NT2/D1 (cell line): Measurements from ENCODE around the gene SHROOM4.

Experiments
- DNase-seq: peaks from one replicate; pipeline ENCODE4 v3.0.0-alpha.2; 2011; ENCODE audit warnings: low read depth, low spot score
- H3K27me3 ChIP-seq: 2 replicates; pipeline ENCODE4 v1.6.0; 2011; ENCODE audit warnings: mild to moderate bottlenecking; ENCODE audit not compliant: insufficient read length, insufficient read depth
- H3K36me3 ChIP-seq: 2 replicates; pipeline ENCODE4 v1.6.1; 2011; ENCODE audit warnings: mild to moderate bottlenecking, low read length, mixed read lengths; ENCODE audit not compliant: insufficient read depth, insufficient read length
- H3K4me1 ChIP-seq: 2 replicates; pipeline ENCODE4 v1.5.1; 2011; ENCODE audit not compliant: insufficient read depth, insufficient read length
- H3K4me3 ChIP-seq: 2 replicates; pipeline ENCODE4 v1.5.1; 2011; ENCODE audit warnings: low read depth; ENCODE audit not compliant: insufficient read length
- H3K9ac ChIP-seq: 2 replicates; pipeline ENCODE4 v1.6.0; 2011; ENCODE audit warnings: low read depth; ENCODE audit not compliant: insufficient read length
- H3K9me3 ChIP-seq: 2 replicates; pipeline ENCODE4 v1.5.1; 2011; ENCODE audit warnings: mild to moderate bottlenecking, low read length; ENCODE audit not compliant: insufficient read depth
- SUZ12 ChIP-seq: IDR thresholded peaks from 2 replicates; pipeline ENCODE4 v1.6.1; 2011; ENCODE audit not compliant: insufficient read length, insufficient read depth; ENCODE audit errors: extremely low read depth
- YY1 ChIP-seq: IDR thresholded peaks from 2 replicates; pipeline ENCODE4 v1.6.1; 2011; ENCODE audit not compliant: insufficient read length, insufficient read depth
- ZNF274 ChIP-seq: IDR thresholded peaks from 2 replicates; pipeline ENCODE4 v1.6.1; 2011; ENCODE audit warnings: mild to moderate bottlenecking, low read depth, low read length

The SHROOM4 gene

DNA sequence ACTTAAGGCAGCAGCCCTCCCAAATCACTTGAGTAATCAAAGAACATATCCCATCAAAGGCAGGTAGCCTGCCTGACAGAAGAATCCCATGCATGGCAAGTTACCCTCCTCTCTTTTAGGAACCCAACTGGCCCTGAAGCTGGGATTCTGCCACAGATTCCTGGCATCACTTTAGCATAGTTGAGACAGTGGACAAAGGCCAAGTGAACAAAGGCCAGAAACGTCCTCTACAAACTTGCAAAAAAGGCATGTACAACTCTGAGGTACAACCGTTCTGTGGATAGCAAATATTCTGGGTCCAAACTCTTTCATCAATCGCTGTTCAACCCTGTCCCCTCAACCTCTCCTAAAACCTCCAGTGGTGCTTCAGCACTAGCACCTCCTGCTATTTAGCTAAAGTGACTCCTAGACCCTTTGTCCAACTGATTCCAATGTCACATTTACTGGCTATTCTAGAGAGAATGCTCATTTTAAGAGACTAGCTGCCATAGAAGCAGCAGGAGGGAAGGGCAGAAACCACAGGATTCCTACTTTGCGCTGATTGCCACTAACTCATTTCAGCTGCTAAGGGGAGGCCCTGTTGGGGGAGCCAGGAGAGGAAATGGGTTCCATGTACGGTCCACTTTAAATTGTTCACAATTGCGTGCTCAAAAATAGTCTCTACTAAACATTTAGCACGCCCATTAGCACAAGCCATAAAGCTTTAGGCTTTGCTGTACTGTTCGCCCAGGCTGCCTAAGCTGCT lies 105.9 kb downstream of the SHROOM4 start:
- Histone ChIP-seq H3K27me3 (no peaks in the 10 kb centered on the region), H3K9me3 (no peaks in the 10 kb centered on the region), H3K9ac (no peak overlapping the region), H3K4me3 (no peak overlapping the region), H3K4me1 (no peaks in the 10 kb centered on the region), H3K36me3 (no peaks in the 10 kb centered on the region)
- no peak for DNase-seq
- TF ChIP-seq ZNF274: no peak
- TF ChIP-seq SUZ12: no peak
- TF ChIP-seq YY1: no peak

DNA sequence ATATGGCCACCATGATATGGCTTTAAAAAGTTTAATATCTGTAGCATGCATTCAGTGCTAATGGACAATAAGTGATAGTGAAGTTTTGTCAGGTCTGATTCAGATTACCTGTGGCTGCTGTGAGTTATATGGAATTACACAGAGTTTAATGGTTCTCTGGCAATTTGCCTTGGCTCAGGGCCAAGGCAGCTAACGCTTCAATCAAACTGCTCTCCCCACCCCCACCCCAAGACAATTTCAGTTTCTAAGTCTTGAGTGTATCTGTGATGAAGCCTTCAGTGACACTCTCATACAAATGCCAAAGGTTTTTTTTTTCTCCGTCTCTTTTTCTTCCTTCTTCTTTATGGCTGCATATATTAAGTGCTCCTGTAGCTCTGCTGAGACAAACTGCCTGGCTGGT lies 106.6 kb downstream of the SHROOM4 start:
- no peak for TF ChIP-seq SUZ12
- TF ChIP-seq ZNF274: no peak
- TF ChIP-seq YY1: no peak
- Histone ChIP-seq H3K9ac (no peak overlapping the region), H3K36me3 (no peaks in the 10 kb centered on the region), H3K4me1 (no peaks in the 10 kb centered on the region), H3K4me3 (no peak overlapping the region), H3K9me3 (no peaks in the 10 kb centered on the region), H3K27me3 (no peaks in the 10 kb centered on the region)
- DNase-seq: no peak

DNA sequence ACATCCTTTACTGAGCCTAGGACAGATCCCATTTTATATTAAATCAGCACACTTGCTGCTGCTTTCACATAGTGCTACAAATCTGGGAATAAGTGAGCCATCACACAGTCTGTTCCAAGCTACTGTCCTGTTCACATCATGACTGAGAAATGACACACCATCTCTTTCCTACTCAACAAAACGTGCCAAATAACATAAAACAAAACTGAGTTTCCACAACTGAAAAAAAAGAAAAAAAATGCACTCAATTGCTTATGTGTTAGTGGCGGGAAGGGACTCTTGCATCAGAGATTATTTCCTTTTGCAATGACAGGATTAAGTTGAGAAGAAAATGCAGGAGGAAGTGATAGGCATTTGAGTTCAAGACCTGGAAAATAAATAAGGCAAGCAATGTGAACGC lies 109.0 kb downstream of the SHROOM4 start:
- Histone ChIP-seq H3K9ac (no peak overlapping the region), H3K36me3 (no peaks in the 10 kb centered on the region), H3K27me3 (no peaks in the 10 kb centered on the region), H3K9me3 (no peaks in the 10 kb centered on the region), H3K4me1 (peaks cover 2% of the 10 kb centered on the region), H3K4me3 (no peak overlapping the region)
- DNase-seq: no peak
- TF ChIP-seq YY1: no peak
- no peak for TF ChIP-seq ZNF274
- TF ChIP-seq SUZ12: no peak

DNA sequence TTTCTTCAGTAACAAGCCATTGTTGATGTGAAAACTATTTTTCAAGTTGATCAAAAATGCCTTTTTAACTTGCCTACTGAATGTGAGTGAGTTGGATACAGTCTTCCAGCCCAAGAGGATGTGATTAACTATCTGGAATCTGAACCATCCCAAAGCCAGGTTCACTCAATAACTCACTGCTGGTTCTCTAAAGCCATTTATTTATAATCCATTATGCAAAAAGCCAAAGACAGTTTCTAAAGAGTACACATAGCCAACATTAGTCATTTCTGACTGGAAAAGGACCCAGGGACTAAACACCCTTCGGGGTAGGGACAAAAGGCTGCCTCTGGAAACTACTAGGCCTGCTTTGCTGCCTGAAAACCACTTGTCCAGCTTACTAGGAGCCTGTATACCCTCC lies 109.6 kb downstream of the SHROOM4 start:
- Histone ChIP-seq H3K4me3 (no peak overlapping the region), H3K36me3 (no peaks in the 10 kb centered on the region), H3K9me3 (no peaks in the 10 kb centered on the region), H3K27me3 (no peaks in the 10 kb centered on the region), H3K4me1 (peaks cover 2% of the 10 kb centered on the region), H3K9ac (no peak overlapping the region)
- DNase-seq: no peak
- no peak for TF ChIP-seq SUZ12

DNA sequence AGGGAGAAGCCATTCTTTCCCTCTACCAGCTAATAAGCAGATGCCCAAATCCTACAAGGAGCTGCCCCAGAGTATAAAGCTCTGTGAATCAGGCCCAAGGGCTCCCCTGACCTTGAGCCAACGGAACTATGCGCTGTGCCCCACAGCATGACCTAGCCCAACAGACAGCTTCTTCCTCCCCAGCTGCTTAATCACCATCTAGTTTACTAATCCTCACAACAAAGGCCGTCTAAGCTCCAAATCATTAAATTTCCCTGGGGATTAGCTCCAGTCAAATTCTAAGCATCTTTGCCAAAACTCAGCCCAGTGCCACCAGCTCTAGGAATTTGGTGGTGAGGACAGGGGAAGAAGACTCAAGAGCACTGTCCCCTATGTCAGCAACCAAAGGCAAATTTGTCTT lies 113.1 kb downstream of the SHROOM4 start:
- peak; percentile 38 for DNase-seq
- H3K27me3 ChIP-seq: no peaks in the 10 kb centered on the region
- H3K36me3 ChIP-seq: no peaks in the 10 kb centered on the region
- no peaks in the 10 kb centered on the region for H3K9me3 ChIP-seq
- H3K4me1 ChIP-seq: peaks cover 2% of the 10 kb centered on the region
- H3K4me3 ChIP-seq: no peak overlapping the region
- no peak overlapping the region for H3K9ac ChIP-seq
- TF ChIP-seq YY1: no peak
- no peak for TF ChIP-seq ZNF274
- TF ChIP-seq SUZ12: no peak

DNA sequence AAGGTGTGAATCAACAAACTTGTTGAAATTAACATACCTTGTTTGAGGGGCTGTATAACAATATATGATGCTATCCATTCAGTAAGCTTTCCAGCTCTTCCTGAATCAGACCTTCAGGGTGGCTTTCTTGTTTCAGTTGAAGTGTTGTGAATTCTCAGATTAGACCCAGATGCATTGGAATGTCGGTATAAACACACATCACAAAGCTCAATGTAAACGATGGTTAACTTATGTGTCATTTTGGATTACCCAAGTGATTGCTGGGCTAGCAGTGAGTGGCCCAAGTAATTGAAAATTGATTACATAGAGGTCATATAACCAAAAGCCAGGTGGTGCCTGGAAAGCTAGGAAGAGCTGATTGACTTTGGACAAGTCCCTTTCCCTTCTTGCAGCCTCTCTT lies 115.0 kb downstream of the SHROOM4 start:
- Histone ChIP-seq H3K36me3 (no peaks in the 10 kb centered on the region), H3K4me1 (peaks cover 2% of the 10 kb centered on the region), H3K9me3 (no peaks in the 10 kb centered on the region), H3K27me3 (no peaks in the 10 kb centered on the region), H3K9ac (no peak overlapping the region), H3K4me3 (no peak overlapping the region)
- TF ChIP-seq ZNF274 (no peak), SUZ12 (no peak), YY1 (no peak)
- DNase-seq: no peak

DNA sequence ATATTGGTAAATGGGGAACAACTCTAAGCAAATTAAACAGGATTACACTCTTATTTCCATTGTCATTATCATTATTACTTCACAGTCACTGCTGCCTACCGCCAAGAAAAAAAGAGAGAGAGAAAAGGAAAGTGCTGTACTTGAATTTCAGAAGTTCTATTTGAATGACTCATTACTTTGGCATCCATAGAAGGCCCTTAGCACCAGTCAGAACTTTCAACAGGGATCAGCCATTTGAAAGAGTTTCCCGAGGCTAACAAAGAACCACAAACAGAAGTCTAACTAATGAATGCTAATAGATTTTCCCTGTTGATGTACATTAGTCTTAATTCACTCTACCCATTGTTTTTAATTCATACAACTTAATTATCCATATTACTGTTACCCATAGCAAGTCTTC lies 116.3 kb downstream of the SHROOM4 start:
- H3K4me3 ChIP-seq: no peak overlapping the region
- H3K9ac ChIP-seq: no peak overlapping the region
- H3K4me1 ChIP-seq: peaks cover 2% of the 10 kb centered on the region
- no peaks in the 10 kb centered on the region for H3K27me3 ChIP-seq
- no peaks in the 10 kb centered on the region for H3K9me3 ChIP-seq
- no peaks in the 10 kb centered on the region for H3K36me3 ChIP-seq
- peak; percentile 63 for DNase-seq
- TF ChIP-seq YY1: no peak
- no peak for TF ChIP-seq ZNF274
- no peak for TF ChIP-seq SUZ12

DNA sequence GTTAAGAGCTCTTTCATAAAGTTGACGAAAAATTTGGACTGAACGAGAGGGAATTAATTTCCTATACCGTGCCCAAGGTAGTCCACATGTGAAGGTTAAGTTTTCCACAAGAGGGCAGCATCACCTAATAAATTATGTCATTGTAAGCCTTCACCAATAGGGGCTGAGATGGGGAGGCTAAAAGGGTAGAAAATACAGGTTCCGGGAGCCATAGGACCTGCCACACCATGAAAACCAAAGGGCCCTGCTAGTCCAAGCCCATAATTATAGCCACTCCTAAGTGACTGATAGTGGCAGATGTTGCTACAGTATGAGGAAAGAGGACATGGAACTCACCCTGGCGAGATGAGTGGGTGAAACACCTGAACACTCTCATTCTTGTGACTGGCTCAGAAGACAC lies 122.2 kb downstream of the SHROOM4 start:
- H3K4me3 ChIP-seq: no peak overlapping the region
- TF ChIP-seq SUZ12: no peak
- TF ChIP-seq ZNF274: no peak
- TF ChIP-seq YY1: no peak
- no peak overlapping the region for H3K9ac ChIP-seq
- no peaks in the 10 kb centered on the region for H3K27me3 ChIP-seq
- H3K9me3 ChIP-seq: no peaks in the 10 kb centered on the region
- peak; percentile 62 for DNase-seq
- H3K4me1 ChIP-seq: no peaks in the 10 kb centered on the region
- H3K36me3 ChIP-seq: no peaks in the 10 kb centered on the region
